Measurements from ENCODE around the gene ABCC11.

DNA sequence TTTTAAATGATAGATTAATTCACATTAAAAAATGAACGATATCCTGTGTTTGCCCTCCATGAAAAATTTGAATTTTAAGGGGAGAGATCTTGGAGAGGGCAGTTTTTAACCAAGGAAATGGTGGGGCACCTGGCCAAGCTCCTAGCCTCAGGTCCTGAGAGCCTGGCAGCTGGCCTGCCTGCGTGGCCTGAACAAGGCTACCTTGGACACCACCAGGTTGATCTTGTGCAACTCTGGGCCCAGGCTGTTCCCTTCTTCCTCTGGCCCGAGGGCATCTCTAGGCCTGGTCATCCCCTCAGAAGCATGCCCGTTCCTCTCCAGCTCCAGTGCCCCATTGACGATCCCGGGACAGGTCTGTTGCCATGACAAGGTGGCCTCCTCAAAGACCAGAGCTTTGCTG lies 36.6 kb downstream of the ABCC11 start:
- TF ChIP-seq, protein P1, sequence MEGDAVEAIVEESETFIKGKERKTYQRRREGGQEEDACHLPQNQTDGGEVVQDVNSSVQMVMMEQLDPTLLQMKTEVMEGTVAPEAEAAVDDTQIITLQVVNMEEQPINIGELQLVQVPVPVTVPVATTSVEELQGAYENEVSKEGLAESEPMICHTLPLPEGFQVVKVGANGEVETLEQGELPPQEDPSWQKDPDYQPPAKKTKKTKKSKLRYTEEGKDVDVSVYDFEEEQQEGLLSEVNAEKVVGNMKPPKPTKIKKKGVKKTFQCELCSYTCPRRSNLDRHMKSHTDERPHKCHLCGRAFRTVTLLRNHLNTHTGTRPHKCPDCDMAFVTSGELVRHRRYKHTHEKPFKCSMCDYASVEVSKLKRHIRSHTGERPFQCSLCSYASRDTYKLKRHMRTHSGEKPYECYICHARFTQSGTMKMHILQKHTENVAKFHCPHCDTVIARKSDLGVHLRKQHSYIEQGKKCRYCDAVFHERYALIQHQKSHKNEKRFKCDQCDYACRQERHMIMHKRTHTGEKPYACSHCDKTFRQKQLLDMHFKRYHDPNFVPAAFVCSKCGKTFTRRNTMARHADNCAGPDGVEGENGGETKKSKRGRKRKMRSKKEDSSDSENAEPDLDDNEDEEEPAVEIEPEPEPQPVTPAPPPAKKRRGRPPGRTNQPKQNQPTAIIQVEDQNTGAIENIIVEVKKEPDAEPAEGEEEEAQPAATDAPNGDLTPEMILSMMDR (IDR thresholded peaks at IDR 0.05; ENCODE audit: low read depth, low read length), result no peak
- TF ChIP-seq EZH2phosphoT487 (IDR thresholded peaks at IDR 0.05; ENCODE audit: low read depth), result no peak

Data from OCI-LY3 (cell line).